NCI-H2171 (cell line): ENCODE results near the gene ASB1.

ENCODE experiments used
- DNase-seq: peaks from one replicate; lab custom pipeline; 2025; lab: John Stamatoyannopoulos, UW

Gene ASB1

GRCh38 chr2:238444242-238444641, 17.5 kb downstream of the ASB1 start:
- DNase-seq = no peak

GRCh38 chr2:238445409-238446190, 18.9 kb downstream of the ASB1 start:
- no peak for DNase-seq

GRCh38 chr2:238446371-238446770, 19.6 kb downstream of the ASB1 start:
- DNase-seq = no peak

GRCh38 chr2:238448031-238448955, 21.6 kb downstream of the ASB1 start:
- DNase-seq = no peak

GRCh38 chr2:238449241-238449640, 22.5 kb downstream of the ASB1 start:
- DNase-seq = no peak

GRCh38 chr2:238449909-238450417, 23.2 kb downstream of the ASB1 start:
- no peak for DNase-seq

GRCh38 chr2:238450440-238450861, 23.7 kb downstream of the ASB1 start:
- DNase-seq = no peak

- no peak for DNase-seq
Observed at GRCh38 chr2:238453842-238454241, 27.1 kb downstream of the ASB1 start.

- no peak for DNase-seq
Observed at GRCh38 chr2:238456449-238456848, 29.7 kb downstream of the ASB1 start.

GRCh38 chr2:238456970-238457926, 30.5 kb downstream of the ASB1 start:
- DNase-seq = no peak

- DNase-seq = no peak
Observed at GRCh38 chr2:238457927-238458324, 31.2 kb downstream of the ASB1 start.

GRCh38 chr2:238458651-238459050, 31.9 kb downstream of the ASB1 start:
- DNase-seq = no peak

GRCh38 chr2:238459081-238459629, 32.4 kb downstream of the ASB1 start:
- DNase-seq = no peak

GRCh38 chr2:238461051-238461450, 34.3 kb downstream of the ASB1 start:
- no peak for DNase-seq

GRCh38 chr2:238461491-238461890, 34.8 kb downstream of the ASB1 start:
- no peak for DNase-seq

- no peak for DNase-seq
Observed at GRCh38 chr2:238461916-238462315, 35.2 kb downstream of the ASB1 start.

- no peak for DNase-seq
Observed at GRCh38 chr2:238462782-238463396, 36.2 kb downstream of the ASB1 start.

GRCh38 chr2:238464389-238464788, 37.7 kb downstream of the ASB1 start:
- no peak for DNase-seq

- DNase-seq = no peak
Observed at GRCh38 chr2:238465487-238466242, 38.9 kb downstream of the ASB1 start.

- DNase-seq = no peak
Observed at GRCh38 chr2:238466243-238466756, 39.6 kb downstream of the ASB1 start.
